Lung (tissue), 12 donors: ENCODE data around the gene RPL4. TPM values are rescaled to one million over a fixed set of nuclear protein-coding genes. Genes with fewer than 3 reads are reported as not detected.
A peak's percentile ranks its signal among the peaks of the same experiment; 100 is the strongest.

Experiments
- ATAC-seq: fragments of 200-7000 bp; cut with Tn5 transposase; one replicate; pipeline ENCODE4 v1.9.1; 2020; ENCODE audit warnings: moderate number of reproducible peaks; ENCODE audit not compliant: insufficient read depth, low FRiP score
- DNase-seq, 3 donors: peaks; one replicate each; pipeline ENCODE4 v3.0.0-alpha.2; 2013 to 2017
- H3K27ac ChIP-seq, 2 donors: one replicate each; pipeline ENCODE4 v1.5.1; 2013; ENCODE audit warnings: mild to moderate bottlenecking in 2 of 2, moderate library complexity in 2 of 2, control low read depth in 1 of 2, inconsistent platforms in 1 of 2, low read depth in 1 of 2, low read length in 1 of 2
- H3K27me3 ChIP-seq, 3 donors: one replicate each; pipeline ENCODE4 v1.5.1; 2013; ENCODE audit warnings: low read length in 2 of 3; ENCODE audit not compliant: control insufficient read depth in 3 of 3, insufficient read depth in 3 of 3
- H3K36me3 ChIP-seq, 4 donors: one replicate each; pipeline ENCODE4 v1.5.1; 2013; ENCODE audit warnings: low read length in 4 of 4, mild to moderate bottlenecking in 1 of 4, moderate library complexity in 1 of 4; ENCODE audit not compliant: control insufficient read depth in 4 of 4, insufficient read depth in 4 of 4
- H3K4me1 ChIP-seq, 5 donors: one replicate each; pipeline ENCODE4 v1.5.1; 2013; ENCODE audit warnings: low read length in 5 of 5, mild to moderate bottlenecking in 2 of 5, moderate library complexity in 1 of 5; ENCODE audit not compliant: control insufficient read depth in 5 of 5, insufficient read depth in 5 of 5
- H3K4me3 ChIP-seq: one replicate; pipeline ENCODE4 v1.5.1; 2013; ENCODE audit warnings: mild to moderate bottlenecking, control low read depth, moderate library complexity
- H3K9ac ChIP-seq, 2 donors: one replicate each; pipeline ENCODE4 v1.5.1; 2013; ENCODE audit warnings: low read length in 2 of 2, control low read depth in 1 of 2; ENCODE audit not compliant: insufficient read depth in 1 of 2
- H3K9me3 ChIP-seq, 4 donors: one replicate each; pipeline ENCODE4 v1.5.1; 2013; ENCODE audit warnings: low read length in 3 of 4, mild to moderate bottlenecking in 1 of 4, moderate library complexity in 1 of 4; ENCODE audit not compliant: control insufficient read depth in 4 of 4, insufficient read depth in 3 of 4
- WGBS, 2 donors: extraction: QIAGEN DNeasy Blood & Tissue Kit; methylation state at CpG; one replicate each; pipeline ENCODE4 v1.1.7; 2013; 5-methylcytosine and 5-hydroxymethylcytosine counted together
- polyA plus RNA-seq, 2 donors: library from polyadenylated mRNA; stranded (reverse); fragments of 200-250 nt; gene quantifications; one replicate each; pipeline ENCODE4 v1.2.1, GENCODE V29; 2013
- total RNA-seq, 2 donors: library from RNA; depleted of rRNA in 1 of 2; stranded (reverse); fragments of >200 nt in 1 of 2; gene quantifications; one replicate each; pipeline ENCODE4 v1.2.1, GENCODE V29; 2014 to 2021
- TF ChIP-seq, protein P1 (sequence below): IDR thresholded peaks from 2 replicates; pipeline ENCODE4 v1.5.1; 2012; ENCODE audit warnings: mild to moderate bottlenecking; ENCODE audit errors: control extremely low read depth, extremely low read depth
- donor health status: control.
- donor health status: control.
- donor health status: Bipolar disorder and iron deficiency.
- donor health status: healthy.
- donor health status: DM: yes; HTN: yes; CAD: no.

Gene RPL4
- total and polyA plus RNA-seq, 4 donors, result 1,560 to 2,503 (median 2,434) TPM

- H3K4me3 ChIP-seq, result no peak overlapping the region
- no peaks in the 10 kb centered on the region for H3K27me3 ChIP-seq
- peak in 2 of 3 donors; percentile 70 to 72 for DNase-seq
- ATAC-seq, result no peak
- H3K4me1 ChIP-seq, result peaks cover 0 to 30% (median 5%) of the 10 kb centered on the region in 5 donors
- TF ChIP-seq, protein P1, sequence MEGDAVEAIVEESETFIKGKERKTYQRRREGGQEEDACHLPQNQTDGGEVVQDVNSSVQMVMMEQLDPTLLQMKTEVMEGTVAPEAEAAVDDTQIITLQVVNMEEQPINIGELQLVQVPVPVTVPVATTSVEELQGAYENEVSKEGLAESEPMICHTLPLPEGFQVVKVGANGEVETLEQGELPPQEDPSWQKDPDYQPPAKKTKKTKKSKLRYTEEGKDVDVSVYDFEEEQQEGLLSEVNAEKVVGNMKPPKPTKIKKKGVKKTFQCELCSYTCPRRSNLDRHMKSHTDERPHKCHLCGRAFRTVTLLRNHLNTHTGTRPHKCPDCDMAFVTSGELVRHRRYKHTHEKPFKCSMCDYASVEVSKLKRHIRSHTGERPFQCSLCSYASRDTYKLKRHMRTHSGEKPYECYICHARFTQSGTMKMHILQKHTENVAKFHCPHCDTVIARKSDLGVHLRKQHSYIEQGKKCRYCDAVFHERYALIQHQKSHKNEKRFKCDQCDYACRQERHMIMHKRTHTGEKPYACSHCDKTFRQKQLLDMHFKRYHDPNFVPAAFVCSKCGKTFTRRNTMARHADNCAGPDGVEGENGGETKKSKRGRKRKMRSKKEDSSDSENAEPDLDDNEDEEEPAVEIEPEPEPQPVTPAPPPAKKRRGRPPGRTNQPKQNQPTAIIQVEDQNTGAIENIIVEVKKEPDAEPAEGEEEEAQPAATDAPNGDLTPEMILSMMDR, result no peak
- H3K9ac ChIP-seq, result no peak overlapping the region
- no peaks in the 10 kb centered on the region for H3K9me3 ChIP-seq
- peaks cover 22 to 54% (median 37%) of the 10 kb centered on the region in 4 donors for H3K36me3 ChIP-seq
- H3K27ac ChIP-seq, result no peak overlapping the region
- WGBS, 2 donors, result 61 to 62% methylated on average over 3 of the region's 3 CpGs
Measured at GRCh38 chr15:66498501-66499386, 5.9 kb downstream of the RPL4 start.

GRCh38 chr15:66497502-66498455 is 6.9 kb downstream of the RPL4 start, which contains the start of gene SNAPC5:
SNAPC5 (minus strand) TSS chr15:66497762; CDS start chr15:66497731, 31 bp downstream.
- ATAC-seq, result peak; percentile 98
- no peaks in the 10 kb centered on the region for H3K9me3 ChIP-seq
- H3K4me3 ChIP-seq, result peak within 1 kb of the TSS; percentile 92
- H3K36me3 ChIP-seq, result peaks cover 23 to 51% (median 39%) of the 10 kb centered on the region in 4 donors
- WGBS, 2 donors, result 10 to 11% methylated on average over 42 to 43 of the region's 43 CpGs
- H3K4me1 ChIP-seq, result peaks cover 0 to 21% (median 3%) of the 10 kb centered on the region in 5 donors
- peak within 1 kb of the TSS; percentile 75 to 96 for H3K27ac ChIP-seq
- peak within 1 kb of the TSS; percentile 75 to 76 for H3K9ac ChIP-seq
- TF ChIP-seq, protein P1, result peak; percentile 80
- H3K27me3 ChIP-seq, result no peaks in the 10 kb centered on the region
- peak; percentile 96 to 97 (median 97) for DNase-seq

DNA sequence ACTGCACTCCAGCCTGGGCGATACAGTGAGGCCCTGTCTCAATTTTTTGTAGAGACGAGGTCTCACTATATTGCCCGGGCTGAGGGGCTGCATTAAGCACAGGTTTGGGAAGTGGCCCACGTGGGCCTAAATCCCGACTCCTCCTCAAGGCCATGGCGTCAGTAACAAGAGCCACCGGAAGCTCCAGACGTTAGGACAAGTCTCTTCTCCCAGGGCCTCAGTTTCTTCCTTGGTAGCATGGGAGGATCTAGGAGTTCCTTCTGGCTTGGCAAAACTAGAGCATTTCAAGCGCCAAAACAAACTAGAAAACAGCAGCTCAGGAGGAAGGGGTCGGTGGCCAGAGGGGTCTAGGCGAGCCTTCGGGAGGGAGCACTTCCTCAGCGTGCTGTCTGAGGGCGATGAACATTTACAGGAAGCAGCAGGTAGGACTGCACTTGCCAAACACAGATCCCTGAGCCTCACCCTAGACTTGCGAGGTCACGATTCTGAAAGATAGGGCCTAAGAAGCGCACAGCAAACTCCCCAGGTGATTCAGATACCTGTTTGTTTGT is 7.6 kb downstream of the RPL4 start:
- no peaks in the 10 kb centered on the region for H3K9me3 ChIP-seq
- peak overlapping the region; percentile 92 for H3K4me3 ChIP-seq
- 18 to 20% methylated on average over 17 of the region's 17 CpGs for WGBS, 2 donors
- DNase-seq (no peak), ATAC-seq (peak; percentile 6)
- H3K27ac ChIP-seq, result peak overlapping the region; percentile 75 to 96
- TF ChIP-seq, protein P1, result no peak
- H3K4me1 ChIP-seq, result peaks cover 0 to 16% (median 0%) of the 10 kb centered on the region in 5 donors
- H3K36me3 ChIP-seq, result peaks cover 20 to 47% (median 36%) of the 10 kb centered on the region in 4 donors
- peak overlapping the region; percentile 75 to 76 for H3K9ac ChIP-seq
- no peaks in the 10 kb centered on the region for H3K27me3 ChIP-seq
